Esophagus (tissue), 2 donors: ENCODE data around the gene IL10RA. TPM values are rescaled to one million over a fixed set of nuclear protein-coding genes. Genes with fewer than 3 reads are reported as not detected.

ENCODE experiments used
- H3K27ac ChIP-seq, 2 donors: one replicate each; pipeline ENCODE4 v1.5.1; 2013; ENCODE audit warnings: low read depth in 2 of 2, mild to moderate bottlenecking in 2 of 2, inconsistent platforms in 1 of 2, low read length in 1 of 2, moderate library complexity in 1 of 2
- H3K27me3 ChIP-seq, 2 donors: one replicate each; pipeline ENCODE4 v1.6.1; 2013; ENCODE audit warnings: low read length in 2 of 2, control low read depth in 1 of 2, mild to moderate bottlenecking in 1 of 2; ENCODE audit not compliant: insufficient read depth in 2 of 2, control insufficient read depth in 1 of 2
- H3K36me3 ChIP-seq, 2 donors: one replicate each; pipeline ENCODE4 v1.6.1; 2013; ENCODE audit warnings: low read length in 1 of 2; ENCODE audit not compliant: control insufficient read depth in 2 of 2, insufficient read depth in 2 of 2
- H3K4me1 ChIP-seq, 2 donors: one replicate each; pipeline ENCODE4 v1.6.1; 2013; ENCODE audit warnings: low read length in 1 of 2; ENCODE audit not compliant: control insufficient read depth in 2 of 2, insufficient read depth in 2 of 2
- H3K4me3 ChIP-seq, 2 donors: one replicate each; pipeline ENCODE4 v1.5.1; 2013; ENCODE audit warnings: low read length in 2 of 2, mild to moderate bottlenecking in 2 of 2, low read depth in 1 of 2, moderate library complexity in 1 of 2
- H3K9me3 ChIP-seq, 2 donors: one replicate each; pipeline ENCODE4 v1.6.1; 2013; ENCODE audit warnings: mild to moderate bottlenecking in 2 of 2, low read depth in 1 of 2, low read length in 1 of 2, moderate library complexity in 1 of 2; ENCODE audit not compliant: control insufficient read depth in 2 of 2, insufficient read depth in 1 of 2
- WGBS, 2 donors: extraction: QIAGEN DNeasy Blood & Tissue Kit; methylation state at CpG; one replicate each; pipeline ENCODE4 v1.1.7; 2013; 5-methylcytosine and 5-hydroxymethylcytosine counted together
- polyA plus RNA-seq, 2 donors: library from polyadenylated mRNA; stranded (reverse); fragments of 200-250 nt; gene quantifications; one replicate each; pipeline ENCODE4 v1.2.3, GENCODE V29; 2013
- donor health status: healthy with polysubstance abuse.
- donor health status: Bipolar disorder and iron deficiency.

IL10RA gene
- polyA plus RNA-seq, 2 donors: 2.0 to 2.2 TPM

DNA sequence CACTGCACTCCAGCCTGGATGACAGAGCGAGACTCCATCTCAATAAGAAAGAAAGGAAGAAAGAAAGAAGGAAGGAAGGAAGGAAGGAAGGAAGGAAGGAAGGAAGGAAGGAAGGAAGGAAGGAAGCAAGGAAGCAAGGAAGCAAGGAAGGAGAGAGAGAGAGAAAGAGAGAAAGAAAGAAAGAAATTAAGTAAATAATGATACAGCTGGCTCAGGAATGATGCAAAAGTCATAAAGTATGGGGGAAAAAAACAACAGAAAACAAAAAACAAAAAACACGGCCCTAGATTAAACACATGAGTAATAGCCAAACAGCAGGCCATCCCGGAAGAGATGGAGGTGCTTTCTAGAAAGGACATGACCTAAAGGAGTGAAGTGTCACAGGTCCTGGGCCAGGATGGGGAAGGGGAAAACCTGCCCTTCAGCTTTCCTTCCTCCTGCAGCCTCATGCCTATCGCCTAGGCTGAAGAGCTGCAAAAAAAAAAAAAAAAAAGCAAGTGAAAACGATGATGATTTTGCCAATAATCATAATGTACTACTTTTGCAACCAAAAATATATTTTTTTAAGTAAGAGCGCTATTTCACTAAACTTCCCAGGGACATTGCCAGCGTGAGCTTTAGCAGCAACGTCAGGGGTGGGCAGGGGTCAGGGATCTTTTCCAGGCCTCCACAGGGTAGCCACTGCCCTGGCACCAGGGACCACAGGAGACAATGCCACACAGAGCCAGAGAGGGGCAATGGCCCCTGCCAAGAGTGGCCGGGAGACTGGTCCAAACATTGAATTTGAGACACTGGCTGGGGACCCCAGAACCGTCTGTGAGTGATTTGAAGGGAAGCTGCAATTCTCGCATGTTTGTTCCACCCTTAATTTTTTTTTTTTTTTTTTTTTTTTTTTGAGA, 62.5 kb downstream of the IL10RA start:
- no peak overlapping the region for H3K27ac ChIP-seq
- no peaks in the 10 kb centered on the region for H3K9me3 ChIP-seq
- H3K36me3 ChIP-seq: no peaks in the 10 kb centered on the region
- H3K4me1 ChIP-seq: no peaks in the 10 kb centered on the region
- no peak overlapping the region for H3K4me3 ChIP-seq
- WGBS, 2 donors: 74 to 75% methylated on average over 10 to 11 of the region's 11 CpGs
- H3K27me3 ChIP-seq: no peaks in the 10 kb centered on the region

GRCh38 chr11:118049771-118050170, 63.6 kb downstream of the IL10RA start:
- H3K36me3 ChIP-seq: no peaks in the 10 kb centered on the region
- H3K27me3 ChIP-seq: no peaks in the 10 kb centered on the region
- 93 to 95% methylated on average over 6 of the region's 6 CpGs for WGBS, 2 donors
- H3K4me1 ChIP-seq: no peaks in the 10 kb centered on the region
- no peak overlapping the region for H3K4me3 ChIP-seq
- no peaks in the 10 kb centered on the region for H3K9me3 ChIP-seq
- no peak overlapping the region for H3K27ac ChIP-seq

GRCh38 chr11:118050208-118050891, 64.2 kb downstream of the IL10RA start:
- Histone ChIP-seq H3K36me3 (no peaks in the 10 kb centered on the region), H3K9me3 (no peaks in the 10 kb centered on the region), H3K4me3 (no peak overlapping the region), H3K27me3 (no peaks in the 10 kb centered on the region), H3K27ac (no peak overlapping the region), H3K4me1 (no peaks in the 10 kb centered on the region)
- WGBS, 2 donors: 93 to 94% methylated on average over 7 of the region's 7 CpGs

Other genes with a start within 250 kb of the IL10RA start
- under 1 TPM; 0.04 TPM for gene DSCAML1, start 189.2 kb upstream of the IL10RA start, polyA plus RNA-seq
- 1 to 10 TPM in 1 of 2 donors, under 1 TPM in 1; 0.75 to 1.0 TPM for gene FXYD2, start 161.7 kb upstream of the IL10RA start, polyA plus RNA-seq
- 1 to 10 TPM; 3.4 to 7.0 TPM for gene FXYD6, start 109.7 kb upstream of the IL10RA start, polyA plus RNA-seq
- gene TMPRSS13, start 57.0 kb upstream of the IL10RA start, polyA plus RNA-seq: 10 to 100 TPM; 13.5 to 16.7 TPM
- 100 to 1,000 TPM; 101 to 129 TPM for gene TMPRSS4, start 90.7 kb downstream of the IL10RA start, polyA plus RNA-seq
- gene SMIM35, start 100.6 kb downstream of the IL10RA start, polyA plus RNA-seq: under 1 TPM; 0.01 to 0.02 TPM
- gene SCN4B, start 166.4 kb downstream of the IL10RA start, polyA plus RNA-seq: 1 to 10 TPM in 1 of 2 donors, under 1 TPM in 1; 0.75 to 1.1 TPM
- gene SCN2B, start 190.2 kb downstream of the IL10RA start, polyA plus RNA-seq: under 1 TPM; 0.06 to 0.19 TPM
- 1 to 10 TPM; 6.1 to 7.0 TPM for gene JAML, start 238.6 kb downstream of the IL10RA start, polyA plus RNA-seq